HCT116 (cell line): Measurements from ENCODE around the gene ADAMTS6.

ENCODE experiments used
- CTCF ChIP-seq, 3 experiments: fragments of 200-600 bp in 1 of 3; sonication (generic) in 1 of 3; IDR thresholded peaks in 2 of 3; conservative IDR thresholded peaks in 1 of 3; 2 replicates each; pipeline ENCODE4 v1.5.1; 2012 to 2017; ENCODE audit warnings: low read depth in 2 of 3, low read length in 2 of 3, antibody characterized with exemption in 1 of 3, borderline replicate concordance in 1 of 3, control low read depth in 1 of 3, mild to moderate bottlenecking in 1 of 3, mixed read lengths in 1 of 3, mixed run types in 1 of 3, moderate library complexity in 1 of 3; ENCODE audit not compliant: insufficient read depth in 1 of 3
- ELF1 ChIP-seq: IDR thresholded peaks from 2 replicates; pipeline ENCODE4 v1.6.1; 2012; ENCODE audit warnings: low read depth, borderline replicate concordance
- EZH2 ChIP-seq: fragments of 200-600 bp; sonication (generic); IDR thresholded peaks from 2 replicates; pipeline ENCODE4 v1.6.1; 2017; ENCODE audit warnings: antibody characterized with exemption, mixed run types
- POLR2AphosphoS5 ChIP-seq: IDR thresholded peaks from 2 replicates; pipeline ENCODE4 v1.6.1; 2011; ENCODE audit warnings: mild to moderate bottlenecking, low read depth, low read length, moderate library complexity
- ZFX ChIP-seq: fragments of 450-650 bp; IDR thresholded peaks from 2 replicates; pipeline ENCODE4 v1.6.1; 2017
- ZNF274 ChIP-seq: fragments of 200-500 bp; sonication (Bioruptor generic); IDR thresholded peaks from 2 replicates; pipeline ENCODE4 v1.6.1; 2014; ENCODE audit warnings: mild to moderate bottlenecking, low read depth, low read length, inconsistent platforms

DNA sequence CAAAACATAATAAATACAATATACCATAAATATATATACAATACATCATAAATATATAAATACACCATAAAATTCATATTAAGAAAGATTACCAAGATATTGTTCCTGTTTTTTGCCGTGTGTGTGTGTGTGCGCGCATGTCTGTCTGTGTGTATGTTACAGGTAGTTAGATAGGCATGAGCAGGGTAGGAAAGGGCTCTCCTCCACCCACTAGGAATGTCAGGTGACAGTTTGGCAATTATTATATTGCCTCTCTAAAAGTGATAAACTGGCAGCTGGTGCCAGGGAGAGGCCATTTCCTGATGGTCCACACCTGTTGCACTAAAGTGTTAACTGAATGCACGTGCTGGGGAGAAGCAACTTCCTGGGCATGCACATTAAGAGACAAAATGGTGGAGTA lies 232.8 kb downstream of the ADAMTS6 start:
- TF ChIP-seq CTCF (IDR thresholded peaks at IDR 0.05 in 2 of 3, conservative IDR thresholded peaks at IDR 0.05 in 1 of 3; ENCODE audit: borderline replicate concordance in 1 of 3, insufficient read depth in 1 of 3, low read depth in 2 of 3, low read length in 2 of 3) (no peak), EZH2 (no peak), ELF1 (no peak), POLR2AphosphoS5 (no peak), ZFX (no peak), ZNF274 (no peak)
